Thymus (tissue), 11 donors: ENCODE results near the gene C17orf75. TPM values are rescaled to one million over a fixed set of nuclear protein-coding genes. Genes with fewer than 3 reads are reported as not detected.
"Not testable (repeated sequence)": the region's sequence is repeated elsewhere in the genome, so short reads cannot be mapped to it uniquely, and the experiment has no call there.

Experiments
- DNase-seq, 9 donors: peaks; one replicate each; pipeline ENCODE4 v3.0.0-alpha.2; 2013; ENCODE audit warnings: low spot score in 9 of 9, low read depth in 6 of 9, missing footprints in 1 of 9
- H3K27ac ChIP-seq, 2 donors: one replicate each; pipeline ENCODE4 v1.5.1; 2013; ENCODE audit warnings: control low read depth in 1 of 2, low read depth in 1 of 2, low read length in 1 of 2, mild to moderate bottlenecking in 1 of 2, moderate library complexity in 1 of 2
- H3K27me3 ChIP-seq, 2 donors: one replicate each; pipeline ENCODE4 v1.5.1; 2013; ENCODE audit warnings: low read length in 1 of 2; ENCODE audit not compliant: control insufficient read depth in 2 of 2, insufficient read depth in 1 of 2
- H3K36me3 ChIP-seq, 2 donors: one replicate each; pipeline ENCODE4 v1.5.1; 2013; ENCODE audit warnings: low read length in 1 of 2, mild to moderate bottlenecking in 1 of 2, moderate library complexity in 1 of 2; ENCODE audit not compliant: control insufficient read depth in 2 of 2, insufficient read depth in 2 of 2
- H3K4me1 ChIP-seq, 2 donors: one replicate each; pipeline ENCODE4 v1.5.1; 2013; ENCODE audit warnings: low read length in 2 of 2; ENCODE audit not compliant: control insufficient read depth in 2 of 2, insufficient read depth in 2 of 2
- H3K4me3 ChIP-seq, 2 donors: one replicate each; pipeline ENCODE4 v1.5.1; 2013; ENCODE audit warnings: low read length in 2 of 2, control low read depth in 1 of 2, mild to moderate bottlenecking in 1 of 2
- H3K9me3 ChIP-seq, 2 donors: one replicate each; pipeline ENCODE4 v1.5.1; 2013; ENCODE audit warnings: low read length in 1 of 2, mild to moderate bottlenecking in 1 of 2; ENCODE audit not compliant: control insufficient read depth in 2 of 2, insufficient read depth in 1 of 2
- WGBS: extraction: QIAGEN DNeasy Blood & Tissue Kit; methylation state at CpG from one replicate; pipeline ENCODE4 v1.1.7; 2013; 5-methylcytosine and 5-hydroxymethylcytosine counted together
- polyA plus RNA-seq: library from polyadenylated mRNA; stranded (reverse); fragments of 200-250 nt; gene quantifications from one replicate; pipeline ENCODE4 v1.2.3, GENCODE V29; 2013
- total RNA-seq: library from RNA; stranded (reverse); fragments of 120-200 nt; gene quantifications from one replicate; pipeline ENCODE4 v1.2.4, GENCODE V29; 2013
- donor health status: healthy.

C17orf75 gene
- total and polyA plus RNA-seq, 2 donors: 21.5 to 30.7 TPM

- 98% methylated on average over 5 of the region's 5 CpGs for WGBS
- H3K4me3 ChIP-seq: no peak overlapping the region
Observed at GRCh38 chr17:32382526-32383223, 40.7 kb upstream of the C17orf75 start.

GRCh38 chr17:32370426-32370825 lies 28.5 kb upstream of the C17orf75 start:
- Histone ChIP-seq H3K27ac (no peak overlapping the region), H3K4me1 (no peaks in the 10 kb centered on the region), H3K27me3 (no peaks in the 10 kb centered on the region), H3K9me3 (no peaks in the 10 kb centered on the region), H3K4me3 (no peak overlapping the region), H3K36me3 (peaks cover 48 to 92% of the 10 kb centered on the region in 2 donors)
- DNase-seq: no peak
- WGBS: 94% methylated on average over 1 of the region's 1 CpG

More at GRCh38 chr17:32382526-32383223, 40.7 kb upstream of the C17orf75 start:
- H3K9me3 ChIP-seq: no peaks in the 10 kb centered on the region
- H3K27ac ChIP-seq: no peak overlapping the region
- H3K36me3 ChIP-seq: peaks cover 12 to 54% of the 10 kb centered on the region in 2 donors
- H3K27me3 ChIP-seq: no peaks in the 10 kb centered on the region
- H3K4me1 ChIP-seq: no peaks in the 10 kb centered on the region
- no peak for DNase-seq

- no peak overlapping the region for H3K27ac ChIP-seq
- H3K27me3 ChIP-seq: no peaks in the 10 kb centered on the region
- H3K36me3 ChIP-seq: peaks cover 60 to 93% of the 10 kb centered on the region in 2 donors
- DNase-seq: no peak
- no peak overlapping the region for H3K4me3 ChIP-seq
- WGBS: 99% methylated on average over 1 of the region's 1 CpG
- H3K4me1 ChIP-seq: no peaks in the 10 kb centered on the region
- no peaks in the 10 kb centered on the region for H3K9me3 ChIP-seq
Observed at GRCh38 chr17:32361270-32361669, 19.3 kb upstream of the C17orf75 start.

- 97% methylated on average over 8 of the region's 8 CpGs for WGBS
- peaks cover 60 to 90% of the 10 kb centered on the region in 2 donors for H3K36me3 ChIP-seq
- no peaks in the 10 kb centered on the region for H3K27me3 ChIP-seq
- no peak overlapping the region for H3K4me3 ChIP-seq
- no peaks in the 10 kb centered on the region for H3K9me3 ChIP-seq
- peaks cover 3 to 4% of the 10 kb centered on the region in 2 donors for H3K4me1 ChIP-seq
- H3K27ac ChIP-seq: no peak overlapping the region
- DNase-seq: no peak
Observed at GRCh38 chr17:32357615-32358014, 15.6 kb upstream of the C17orf75 start.

- H3K27ac ChIP-seq: no peak overlapping the region
- H3K4me3 ChIP-seq: no peak overlapping the region
- over 99% methylated on average over 5 of the region's 5 CpGs for WGBS
- H3K36me3 ChIP-seq: peaks cover 56 to 90% of the 10 kb centered on the region in 2 donors
- no peaks in the 10 kb centered on the region for H3K9me3 ChIP-seq
- DNase-seq: no peak
- H3K4me1 ChIP-seq: peaks cover 8 to 9% of the 10 kb centered on the region in 2 donors
- H3K27me3 ChIP-seq: no peaks in the 10 kb centered on the region
Observed at GRCh38 chr17:32356750-32357149, 14.8 kb upstream of the C17orf75 start.

- Histone ChIP-seq H3K36me3 (peaks cover 56 to 90% of the 10 kb centered on the region in 2 donors), H3K9me3 (no peaks in the 10 kb centered on the region), H3K4me3 (no peak overlapping the region), H3K27me3 (no peaks in the 10 kb centered on the region), H3K4me1 (peaks cover 8 to 10% of the 10 kb centered on the region in 2 donors), H3K27ac (no peak overlapping the region)
- DNase-seq: no peak
- 98% methylated on average over 3 of the region's 3 CpGs for WGBS
Observed at GRCh38 chr17:32356378-32356743, 14.4 kb upstream of the C17orf75 start.

- no peaks in the 10 kb centered on the region for H3K9me3 ChIP-seq
- WGBS: 92% methylated on average over 6 of the region's 6 CpGs
- DNase-seq: no peak
- no peak overlapping the region for H3K27ac ChIP-seq
- H3K27me3 ChIP-seq: no peaks in the 10 kb centered on the region
- H3K4me3 ChIP-seq: no peak overlapping the region
- H3K4me1 ChIP-seq: peaks cover 8 to 10% of the 10 kb centered on the region in 2 donors
- H3K36me3 ChIP-seq: peaks cover 56 to 84% of the 10 kb centered on the region in 2 donors
Observed at GRCh38 chr17:32355649-32356377, 13.8 kb upstream of the C17orf75 start.

GRCh38 chr17:32352734-32353133 lies 10.8 kb upstream of the C17orf75 start:
- not testable (repeated sequence) for H3K27me3 ChIP-seq, H3K4me3 ChIP-seq, DNase-seq, H3K9me3 ChIP-seq, H3K27ac ChIP-seq
- WGBS: 98% methylated on average over 9 of the region's 9 CpGs
- Histone ChIP-seq H3K4me1 (peaks cover 13 to 14% of the 10 kb centered on the region in 2 donors), H3K36me3 (peaks cover 35 to 55% of the 10 kb centered on the region in 2 donors)

- peak overlapping the region; percentile 99 for H3K27ac ChIP-seq
- peaks cover 13 to 14% of the 10 kb centered on the region in 2 donors for H3K4me1 ChIP-seq
- peaks cover 27 to 42% of the 10 kb centered on the region in 2 donors for H3K36me3 ChIP-seq
- H3K9me3 ChIP-seq: no peaks in the 10 kb centered on the region
- peak in 8 of 9 donors; percentile 23 to 76 (median 43) for DNase-seq
- peak overlapping the region; percentile 100 for H3K4me3 ChIP-seq
- H3K27me3 ChIP-seq: no peaks in the 10 kb centered on the region
- WGBS: under 1% methylated on average over 20 of the region's 20 CpGs
Observed at GRCh38 chr17:32350666-32351418, 8.9 kb upstream of the C17orf75 start.
